RWPE1 (cell line): ENCODE data around the gene COTL1.
"Not testable (repeated sequence)": the region's sequence is repeated elsewhere in the genome, so short reads cannot be mapped to it uniquely, and the experiment has no call there.

Experiments used
- CTCF ChIA-PET: fragments of 350-600 bp; sonication (Branson Sonifier 250); formaldehyde crosslinking; extraction: SDS; loops from one replicate; lab custom pipeline; 2021; lab: Yijun Ruan, JAX
- POLR2A ChIA-PET: fragments of 400-600 bp; formaldehyde crosslinking; extraction: SDS; loops from one replicate; lab custom pipeline; 2020; ENCODE audit warnings: antibody characterized with exemption; ENCODE audit not compliant: low non-redundant PET; lab: Yijun Ruan, JAX
- DNase-seq: peaks from one replicate; pipeline ENCODE4 v3.0.0; 2012; ENCODE audit warnings: low spot score
- H3K27ac ChIP-seq: fragments of 450-650 bp; 2 replicates; pipeline ENCODE4 v1.5.1; 2017
- TF ChIP-seq, protein P1 (sequence below): fragments of 450-650 bp; conservative IDR thresholded peaks from 2 replicates; pipeline ENCODE4 v1.5.1; 2017; ENCODE audit warnings: low read depth, mild to moderate bottlenecking

The COTL1 gene

DNA sequence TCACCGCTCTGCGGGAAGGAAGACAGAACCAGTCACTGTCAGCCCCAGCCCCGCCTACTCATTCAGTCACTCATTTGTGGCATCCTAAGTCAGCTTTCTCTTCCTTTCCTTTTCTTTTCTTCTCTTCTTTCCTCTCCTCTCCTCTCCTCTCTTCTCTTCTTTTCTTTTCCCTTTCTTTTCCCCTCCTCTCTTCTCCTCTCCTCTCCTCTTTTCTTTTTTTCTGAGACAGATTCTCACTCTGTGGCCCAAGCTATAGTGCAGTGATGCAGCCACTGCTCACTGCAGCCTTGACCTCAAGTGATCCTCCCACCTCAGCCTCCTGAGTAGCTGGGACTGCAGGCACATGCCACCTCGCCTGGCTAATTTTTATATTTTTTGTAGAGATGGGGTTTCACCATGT lies 19.8 kb upstream of the COTL1 start:
- no peak for DNase-seq
- CTCF ChIA-PET: interaction anchor here (0.6 kb wide), 2 partner anchors 11 to 460 kb away, joined by 3 to 4 read pairs; no protein-coding TSS in a partner anchor
- POLR2A ChIA-PET: no interaction called here
- H3K27ac ChIP-seq: peak overlapping the region; percentile 23; the same call in 1 of the 2 replicates
- TF ChIP-seq, protein P1, sequence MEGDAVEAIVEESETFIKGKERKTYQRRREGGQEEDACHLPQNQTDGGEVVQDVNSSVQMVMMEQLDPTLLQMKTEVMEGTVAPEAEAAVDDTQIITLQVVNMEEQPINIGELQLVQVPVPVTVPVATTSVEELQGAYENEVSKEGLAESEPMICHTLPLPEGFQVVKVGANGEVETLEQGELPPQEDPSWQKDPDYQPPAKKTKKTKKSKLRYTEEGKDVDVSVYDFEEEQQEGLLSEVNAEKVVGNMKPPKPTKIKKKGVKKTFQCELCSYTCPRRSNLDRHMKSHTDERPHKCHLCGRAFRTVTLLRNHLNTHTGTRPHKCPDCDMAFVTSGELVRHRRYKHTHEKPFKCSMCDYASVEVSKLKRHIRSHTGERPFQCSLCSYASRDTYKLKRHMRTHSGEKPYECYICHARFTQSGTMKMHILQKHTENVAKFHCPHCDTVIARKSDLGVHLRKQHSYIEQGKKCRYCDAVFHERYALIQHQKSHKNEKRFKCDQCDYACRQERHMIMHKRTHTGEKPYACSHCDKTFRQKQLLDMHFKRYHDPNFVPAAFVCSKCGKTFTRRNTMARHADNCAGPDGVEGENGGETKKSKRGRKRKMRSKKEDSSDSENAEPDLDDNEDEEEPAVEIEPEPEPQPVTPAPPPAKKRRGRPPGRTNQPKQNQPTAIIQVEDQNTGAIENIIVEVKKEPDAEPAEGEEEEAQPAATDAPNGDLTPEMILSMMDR: no peak

DNA sequence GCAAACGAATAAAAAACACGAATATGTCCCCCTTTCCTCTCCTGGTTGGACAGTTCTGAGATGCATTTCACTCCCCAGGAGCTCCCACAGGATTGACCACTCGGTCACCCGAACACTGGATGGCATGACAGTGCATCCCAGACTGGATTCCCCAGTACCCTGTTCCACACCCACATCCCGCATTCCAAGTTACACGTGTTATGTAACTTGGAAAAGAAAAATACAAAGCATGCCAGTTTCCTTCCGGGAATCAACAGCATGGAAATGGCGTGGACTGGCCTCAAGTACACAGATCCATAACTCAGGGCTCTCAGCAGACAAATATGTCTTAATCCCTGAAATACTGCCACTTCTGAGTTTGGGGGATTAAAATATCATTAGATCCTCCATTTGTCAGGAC lies 17.8 kb upstream of the COTL1 start:
- H3K27ac ChIP-seq: no peak overlapping the region
- no peak for DNase-seq
- CTCF ChIA-PET: interaction anchor here (0.6 kb wide), 1 partner anchor 125 kb away, joined by 4 read pairs; no protein-coding TSS in a partner anchor
- TF ChIP-seq, protein P1: no peak
- POLR2A ChIA-PET: no interaction called here

DNA sequence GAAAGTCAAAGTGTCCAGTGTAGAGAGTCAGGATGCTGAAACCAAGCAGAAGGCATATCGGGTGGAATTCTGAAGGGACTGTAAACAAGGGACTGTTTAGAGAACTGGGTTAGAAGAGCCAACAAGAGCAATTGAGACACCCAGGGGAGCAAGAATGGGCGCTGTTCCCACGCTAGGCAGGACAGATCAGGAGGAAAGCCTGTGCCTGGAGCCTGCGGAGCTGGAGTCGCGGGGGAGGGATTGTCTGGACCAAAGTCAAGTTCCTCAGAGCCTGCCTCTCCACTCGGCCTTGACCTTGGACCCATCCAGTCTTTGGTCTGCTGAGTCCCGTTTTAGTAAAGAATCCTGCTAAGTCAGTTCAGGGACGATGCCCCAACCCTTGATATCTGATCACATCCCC lies 15.7 kb upstream of the COTL1 start:
- ChIA-PET CTCF (interaction anchor here (0.9 kb wide), 1 partner anchor 8 kb away, joined by 3 read pairs; no protein-coding TSS in a partner anchor), POLR2A (no interaction called here)
- H3K27ac ChIP-seq: no peak overlapping the region
- DNase-seq: no peak
- TF ChIP-seq, protein P1: no peak

DNA sequence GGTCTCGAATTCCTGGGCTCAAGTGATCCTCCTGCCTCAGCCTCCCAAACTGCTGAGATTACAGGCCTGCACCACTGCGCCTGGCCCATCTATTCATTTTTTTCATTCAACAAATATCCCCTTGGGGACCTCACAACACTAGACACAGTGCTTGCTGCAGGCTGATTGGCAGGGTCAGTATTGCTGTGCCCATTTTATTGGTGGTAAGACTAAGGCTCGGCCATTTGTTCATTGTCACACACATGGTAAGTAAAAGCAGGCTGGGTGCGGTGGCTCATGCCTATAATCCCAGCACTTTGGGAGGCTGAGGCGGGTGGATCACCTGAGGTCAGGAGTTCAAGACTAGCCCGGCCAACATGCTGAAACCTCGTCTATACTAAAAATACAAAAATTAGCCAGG lies 15.0 kb upstream of the COTL1 start:
- POLR2A ChIA-PET, DNase-seq, H3K27ac ChIP-seq: not testable (repeated sequence)
- CTCF ChIA-PET: interaction anchor here (0.9 kb wide), 2 partner anchors 9 to 10 kb away, joined by 3 read pairs; no protein-coding TSS in a partner anchor

DNA sequence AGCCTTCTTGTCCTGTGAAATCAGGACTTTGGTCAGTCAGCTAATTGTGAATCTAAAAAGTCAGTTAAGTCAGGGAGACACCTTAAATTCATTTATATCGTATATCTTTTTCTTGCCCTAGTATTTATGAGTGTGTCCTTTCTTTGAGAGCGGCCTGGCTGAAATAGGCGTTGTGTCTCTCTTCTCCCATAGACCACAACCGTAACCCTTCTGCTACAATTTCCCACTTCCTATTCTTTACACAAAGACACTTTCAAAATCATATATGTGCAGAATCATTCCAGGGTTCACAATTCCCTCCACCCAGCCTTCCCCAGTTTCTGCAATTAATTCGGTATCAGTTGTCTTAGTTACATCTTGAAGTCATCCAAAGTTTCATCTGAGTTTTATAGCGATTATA lies 14.0 kb upstream of the COTL1 start:
- DNase-seq: no peak

DNA sequence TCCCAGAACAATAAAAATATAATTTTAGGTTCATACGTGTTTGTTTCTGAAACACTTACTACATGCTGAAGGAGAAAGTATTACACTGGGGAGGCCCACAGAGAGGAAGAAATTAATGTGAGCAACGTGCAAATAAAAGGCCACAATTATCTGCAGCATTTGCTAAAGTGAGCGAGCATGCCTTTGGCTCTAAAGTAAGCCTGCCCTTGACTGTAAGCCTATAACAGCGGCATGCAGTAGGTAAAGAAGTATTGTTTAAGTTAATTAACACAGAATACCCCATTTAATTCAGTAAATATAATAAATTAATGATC lies 13.2 kb upstream of the COTL1 start:
- H3K27ac ChIP-seq: no peak overlapping the region
- DNase-seq: no peak
- ChIA-PET POLR2A (no interaction called here), CTCF (interaction anchor here (0.7 kb wide), 1 partner anchor 120 kb away, joined by 4 read pairs; no protein-coding TSS in a partner anchor)
- TF ChIP-seq, protein P1: no peak

More for the DNA sequence above, 14.0 kb upstream of the COTL1 start:
- CTCF ChIA-PET: interaction anchor here (0.9 kb wide), 1 partner anchor 9 kb away, joined by 3 read pairs; no protein-coding TSS in a partner anchor
- POLR2A ChIA-PET: no interaction called here
- TF ChIP-seq, protein P1: no peak
- H3K27ac ChIP-seq: no peak overlapping the region

DNA sequence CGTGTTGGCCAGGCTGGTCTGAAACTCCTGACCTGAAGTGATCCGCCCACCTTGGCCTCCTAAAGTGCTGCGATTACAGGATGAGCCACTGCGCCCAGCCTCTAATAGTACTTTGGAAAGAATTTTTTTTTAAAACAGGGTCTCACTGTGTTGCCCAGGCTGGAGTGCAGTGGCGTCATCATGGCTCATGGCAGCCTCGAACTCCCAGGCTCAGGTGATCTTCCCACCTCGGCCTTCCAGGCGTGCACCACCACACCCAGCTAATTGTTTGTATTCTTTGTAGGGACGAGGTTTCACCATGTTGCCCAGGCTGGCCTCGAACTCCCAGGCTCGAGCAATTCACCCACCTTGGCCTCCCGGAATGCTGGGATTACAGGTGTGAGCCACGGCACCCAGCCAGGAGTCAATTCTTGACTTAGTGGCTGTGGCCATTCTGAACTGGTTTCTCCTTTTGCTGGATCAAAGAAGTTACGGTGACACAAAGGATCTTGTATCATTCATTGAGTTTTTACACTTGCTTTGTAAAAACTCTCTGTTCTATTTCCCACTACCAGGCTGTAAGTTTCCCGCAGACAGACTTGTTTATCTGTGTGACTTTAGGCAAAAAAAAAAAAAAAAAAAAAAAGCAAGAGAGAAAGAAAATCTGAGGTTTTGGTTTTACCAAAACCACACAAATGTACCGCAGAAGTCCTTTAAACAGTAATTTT lies 12.7 kb upstream of the COTL1 start:
- POLR2A ChIA-PET: no interaction called here
- no peak overlapping the region for H3K27ac ChIP-seq
- no peak for DNase-seq
- TF ChIP-seq, protein P1: no peak
- CTCF ChIA-PET: interaction anchor here (0.7 kb wide), 1 partner anchor 120 kb away, joined by 4 read pairs; no protein-coding TSS in a partner anchor
